GM12878 (cell line): ENCODE data around the gene FAM187B. TPM values are rescaled to one million over a fixed set of nuclear protein-coding genes. Genes with fewer than 3 reads are reported as not detected.

Source experiments
- ATAC-seq: fragments of 200-7000 bp; cut with Tn5 transposase; 3 replicates; pipeline ENCODE4 v1.9.1; 2020; ENCODE audit warnings: mild to moderate bottlenecking, moderate library complexity
- BruUV-seq: library from RNA; stranded (reverse); fragments of 400-500 nt; replicated peaks from 2 replicates; lab custom pipeline; 2021; lab: Mats Ljungman, UMichigan
- CTCF ChIA-PET: fragments of 300-600 bp; sonication (Branson Sonifier 250); formaldehyde crosslinking; extraction: SDS; loops from one replicate; lab custom pipeline; 2021; ENCODE audit warnings: inconsistent platforms; lab: Yijun Ruan, JAX
- POLR2A ChIA-PET: fragments of 350-600 bp; formaldehyde crosslinking; extraction: SDS; loops from one replicate; lab custom pipeline; 2021; ENCODE audit warnings: inconsistent platforms; lab: Charles Lee
- RAD21 ChIA-PET: fragments of 300-600 bp; sonication (Branson Sonifier 250); formaldehyde crosslinking; loops from one replicate; lab custom pipeline; 2023; ENCODE audit warnings: antibody characterized with exemption; ENCODE audit not compliant: unreplicated experiment; lab: Charles Lee
- SMC1A ChIA-PET: fragments of 300-600 bp; sonication (Branson Sonifier 250); formaldehyde crosslinking; loops from one replicate; lab custom pipeline; 2023; ENCODE audit not compliant: unreplicated experiment, uncharacterized antibody; lab: Charles Lee
- DNase-seq: peaks from one replicate; pipeline ENCODE4 v3.0.0-alpha.2; 2011; ENCODE audit warnings: low read depth, low spot score
- FAIRE-seq: peaks from 3 replicates; lab custom pipeline; 2011; peaks lifted over from hg19 to GRCh38; lab: Jason Lieb, UNC
- H2AFZ ChIP-seq: 2 replicates; pipeline ENCODE4 v1.6.0; 2011; ENCODE audit warnings: low read depth, low read length, control low read depth; ENCODE audit not compliant: control insufficient read depth
- H3K27ac ChIP-seq: 2 replicates; pipeline ENCODE4 v1.5.1; 2011; ENCODE audit warnings: control low read depth; ENCODE audit not compliant: control insufficient read depth, insufficient read depth
- H3K27me3 ChIP-seq, 2 experiments: replicated peaks in 1 of 2; 2 replicates each; pipeline versions ENCODE4 v1.6.0 to v1.6.1; 2011; ENCODE audit warnings: low read length in 1 of 2; ENCODE audit not compliant: control insufficient read depth in 2 of 2, insufficient read depth in 2 of 2
- H3K36me3 ChIP-seq, 2 experiments: 2 replicates each; pipeline ENCODE4 v1.5.1; 2011; ENCODE audit warnings: low read length in 1 of 2; ENCODE audit not compliant: control insufficient read depth in 2 of 2, insufficient read depth in 2 of 2
- H3K4me1 ChIP-seq: 2 replicates; pipeline ENCODE4 v1.6.1; 2011; ENCODE audit warnings: mild to moderate bottlenecking, low read length, moderate library complexity, mixed read lengths; ENCODE audit not compliant: control insufficient read depth, insufficient read depth
- H3K4me2 ChIP-seq: 2 replicates; pipeline ENCODE4 v1.6.0; 2011; ENCODE audit warnings: control low read depth; ENCODE audit not compliant: control insufficient read depth, insufficient read depth
- H3K4me3 ChIP-seq: fragments of 200-600 bp; sonication (generic); 2 replicates; pipeline ENCODE4 v1.5.1; 2016
- H3K79me2 ChIP-seq: 2 replicates; pipeline ENCODE4 v1.6.0; 2011; ENCODE audit warnings: low read length; ENCODE audit not compliant: control insufficient read depth, insufficient read depth
- H3K9ac ChIP-seq: 2 replicates; pipeline ENCODE4 v1.8.0; 2011; ENCODE audit warnings: low read length, control low read depth, mixed read lengths; ENCODE audit not compliant: control insufficient read depth, insufficient read depth
- H3K9me3 ChIP-seq: replicated peaks from 3 replicates; pipeline ENCODE4 v1.5.1; 2011; ENCODE audit warnings: mild to moderate bottlenecking, low read length; ENCODE audit not compliant: control insufficient read depth, insufficient read depth
- H4K20me1 ChIP-seq: 2 replicates; pipeline ENCODE4 v1.6.0; 2011; ENCODE audit not compliant: control insufficient read depth, insufficient read depth
- BCL11A ChIP-seq: IDR thresholded peaks from 2 replicates; pipeline ENCODE4 v1.6.1; 2011; ENCODE audit warnings: low read depth, low read length
- BRCA1 ChIP-seq: IDR thresholded peaks from 2 replicates; pipeline ENCODE4 v1.6.1; 2011; ENCODE audit warnings: low read depth, low read length, improper control_type of control experiment
- ESRRA ChIP-seq: IDR thresholded peaks from 2 replicates; pipeline ENCODE4 v1.6.1; 2012; ENCODE audit warnings: mild to moderate bottlenecking, low read length, improper control_type of control experiment
- GABPA ChIP-seq: IDR thresholded peaks from 2 replicates; pipeline ENCODE4 v1.6.1; 2014; ENCODE audit warnings: antibody characterized with exemption, low read depth, mild to moderate bottlenecking, inconsistent platforms
- HDGF ChIP-seq: fragments of 450-650 bp; IDR thresholded peaks from 2 replicates; pipeline ENCODE4 v1.6.1; 2016; ENCODE audit warnings: antibody characterized with exemption
- IRF4 ChIP-seq: IDR thresholded peaks from 2 replicates; pipeline ENCODE4 v1.6.1; 2011; ENCODE audit warnings: low read depth, low read length
- LARP7 ChIP-seq: fragments of 450-650 bp; IDR thresholded peaks from 2 replicates; pipeline ENCODE4 v1.6.1; 2017; ENCODE audit warnings: mild to moderate bottlenecking
- NR2C1 ChIP-seq: fragments of 450-650 bp; IDR thresholded peaks from 2 replicates; pipeline ENCODE4 v1.6.1; 2017; ENCODE audit warnings: antibody characterized with exemption, mild to moderate bottlenecking, moderate library complexity
- RAD51 ChIP-seq: fragments of 450-650 bp; IDR thresholded peaks from 2 replicates; pipeline ENCODE4 v1.6.1; 2016; ENCODE audit warnings: moderate library complexity, mild to moderate bottlenecking, inconsistent platforms
- RB1 ChIP-seq: fragments of 450-650 bp; formaldehyde crosslinking; IDR thresholded peaks from 2 replicates; pipeline ENCODE4 v1.6.1; 2017; ENCODE audit warnings: mild to moderate bottlenecking, borderline replicate concordance
- RUNX3 ChIP-seq: IDR thresholded peaks from 2 replicates; pipeline ENCODE4 v1.6.1; 2012; ENCODE audit warnings: low read length, inconsistent platforms
- SIX5 ChIP-seq: IDR thresholded peaks from 2 replicates; pipeline ENCODE4 v1.6.1; 2011; ENCODE audit warnings: mild to moderate bottlenecking, low read depth, low read length, moderate library complexity; ENCODE audit not compliant: severe bottlenecking
- SPI1 ChIP-seq: IDR thresholded peaks from 2 replicates; pipeline ENCODE4 v1.6.1; 2011; ENCODE audit warnings: low read depth, mild to moderate bottlenecking, low read length, moderate library complexity, borderline replicate concordance; ENCODE audit not compliant: insufficient read depth
- ZBED1 ChIP-seq: IDR thresholded peaks from 2 replicates; pipeline ENCODE4 v1.6.1; 2016; ENCODE audit warnings: borderline replicate concordance
- ZNF24 ChIP-seq: fragments of 450-650 bp; IDR thresholded peaks from 2 replicates; pipeline ENCODE4 v1.6.1; 2017; ENCODE audit warnings: antibody characterized with exemption, mild to moderate bottlenecking
- ZNF274 ChIP-seq: IDR thresholded peaks from one replicate; pipeline ENCODE4 v1.8.0; 2011; ENCODE audit not compliant: insufficient read length, insufficient read depth
- WGBS: methylation state at CpG from one replicate; pipeline ENCODE4 v1.1.6; 2016; ENCODE audit warnings: low lambda C conversion rate; ENCODE audit not compliant: insufficient replicate concordance, insufficient coverage; ENCODE audit errors: missing lambda C conversion rate; 5-methylcytosine and 5-hydroxymethylcytosine counted together
- in situ Hi-C: fragments of 300-500 bp; cut with MboI; formaldehyde crosslinking; loops from 9 replicates; pipeline ENCODE4 v1.14.3; 2018; ENCODE audit warnings: mixed read lengths
- intact Hi-C: fragments of 100-400 bp; cut with micrococcal nuclease; formaldehyde crosslinking; loops from one replicate; pipeline ENCODE4 v1.14.2; 2022; ENCODE audit not compliant: unreplicated experiment
- polyA plus RNA-seq, 11 experiments: library from polyadenylated mRNA; depleted of rRNA in 4 of 11; unstranded in 6 of 11; stranded (reverse) in 5 of 11; fragments of >200 nt; fragmentation: Nextera tagmentation in 4 of 11; fragmentation: Illumina TruSeq in 1 of 11; extraction: Ambion mirVana in 4 of 11; extraction: Trizol in 1 of 11; gene quantifications; 1 replicate in 1 of 11; 2 replicates in 10 of 11; pipeline versions ENCODE4 v1.2.1 to v1.2.3, GENCODE V29; 2011 to 2016; ENCODE audit warnings: inconsistent platforms in 2 of 11, missing spikeins in 2 of 11, low read depth in 1 of 11
- total RNA-seq, 4 experiments: library from RNA; depleted of rRNA in 3 of 4; stranded (reverse); fragments of >200 nt in 3 of 4; fragmentation: Illumina TruSeq in 1 of 4; extraction: Trizol in 1 of 4; gene quantifications; 2 replicates each; pipeline versions ENCODE4 v1.2.1 to v1.2.3, GENCODE V29; 2013 to 2021
- TF ChIP-seq, protein P1 (sequence below), 3 experiments: IDR thresholded peaks in 2 of 3; conservative IDR thresholded peaks in 1 of 3; 2 replicates each; pipeline ENCODE4 v1.5.1; 2011; ENCODE audit warnings: low read depth in 3 of 3, low read length in 3 of 3, mild to moderate bottlenecking in 3 of 3, control low read depth in 2 of 3, moderate library complexity in 2 of 3, inconsistent platforms in 1 of 3, mixed read lengths in 1 of 3; ENCODE audit not compliant: control insufficient read depth in 2 of 3, insufficient read depth in 1 of 3; ENCODE audit errors: extremely low read depth in 1 of 3
- TF ChIP-seq, protein P2 (sequence below): fragments of 450-650 bp; IDR thresholded peaks from 2 replicates; pipeline ENCODE4 v1.6.1; 2014; ENCODE audit warnings: mild to moderate bottlenecking
- TF ChIP-seq, protein P3 (sequence below): fragments of 450-650 bp; formaldehyde crosslinking; IDR thresholded peaks from 2 replicates; pipeline ENCODE4 v1.4.0; 2020; ENCODE audit warnings: mild to moderate bottlenecking, moderate library complexity

Gene FAM187B
- total and polyA plus RNA-seq, 10 of the 15 experiments (the other 5 are each of a cell fraction or from before 2014, with no cell fraction given) = 0.05 TPM; not detected in 9

DNA sequence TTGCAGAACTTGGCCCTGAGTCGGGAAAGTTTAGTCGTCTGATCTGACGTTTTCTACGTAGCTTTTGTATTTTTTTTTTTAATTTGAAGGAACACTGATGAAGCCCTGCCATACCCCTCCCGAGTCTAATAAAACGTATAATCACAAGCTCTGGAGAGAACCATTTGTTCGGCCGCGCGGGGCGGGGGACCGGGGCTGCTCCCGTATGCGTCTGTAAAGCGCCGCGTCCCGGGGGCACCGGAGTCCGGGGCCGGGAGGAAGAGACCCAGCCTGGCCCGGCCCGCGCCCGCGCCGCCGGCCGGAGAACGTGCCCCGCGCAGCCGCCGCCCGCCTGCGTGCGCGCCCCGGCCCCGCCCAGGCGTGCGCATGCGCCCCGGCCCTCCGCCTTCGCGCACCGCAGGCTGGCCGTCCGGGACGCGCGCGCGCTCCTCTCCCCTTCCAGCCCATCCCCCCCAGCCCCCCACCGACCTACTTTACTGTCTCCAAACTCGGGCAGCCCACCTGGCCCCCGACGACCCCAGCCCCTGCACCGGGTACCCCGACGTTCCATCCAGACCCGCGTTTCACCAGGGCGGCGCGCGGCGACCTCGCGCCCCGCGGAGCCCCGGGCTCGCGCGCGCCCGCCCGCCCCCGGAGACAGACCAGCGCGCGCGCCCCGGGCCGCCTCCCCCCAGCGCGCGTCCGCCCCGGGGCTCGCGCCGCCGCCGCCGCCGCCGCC lies 39.4 kb upstream of the FAM187B start:
- 1% methylated on average over 37 of the region's 100 CpGs for WGBS
- Histone ChIP-seq H3K9me3 (no peaks in the 10 kb centered on the region), H3K27ac (peak overlapping the region; percentile 96), H3K4me1 (peaks cover 17% of the 10 kb centered on the region), H3K4me3 (peak overlapping the region; percentile 82), H3K36me3 (peaks cover 15 to 28% of the 10 kb centered on the region in 2 experiments), H3K9ac (peak overlapping the region; percentile 98), H2AFZ (peak overlapping the region; percentile 60), H4K20me1 (no peaks in the 10 kb centered on the region), H3K4me2 (peak overlapping the region; percentile 92), H3K79me2 (peaks cover 32% of the 10 kb centered on the region), H3K27me3 (no peaks in the 10 kb centered on the region)
- ChIA-PET CTCF (interaction anchor here (0.6 kb wide), 1 partner anchor 322 kb away, joined by 4 read pairs; no protein-coding TSS in a partner anchor), RAD21 (interaction anchor here (0.6 to 1.3 kb wide), 6 partner anchors 31 to 201 kb away, joined by 3 to 9 read pairs (median 3); no protein-coding TSS in a partner anchor), SMC1A (no interaction called here), POLR2A (interaction anchor here (0.6 to 1.3 kb wide), 7 partner anchors 13 to 198 kb away, joined by 3 to 5 read pairs (median 3); no protein-coding TSS in a partner anchor)
- intact Hi-C loops = loop anchor here (5.0 to 10.0 kb wide), 2 partner anchors 79 to 227 kb away; partner anchors contain the start of genes FFAR1 and KRTDAP
- in situ Hi-C loops = no loop called here
- ATAC-seq (peak; percentile 66), DNase-seq (no peak), FAIRE-seq (peak; percentile 70)
- BruUV-seq = no TSS peak
- TF ChIP-seq RAD51 = no peak
- no peak; the same call in 1 of the 2 replicates for TF ChIP-seq RUNX3
- no peak for TF ChIP-seq ZBED1
- no peak for TF ChIP-seq SIX5
- TF ChIP-seq, protein P1, sequence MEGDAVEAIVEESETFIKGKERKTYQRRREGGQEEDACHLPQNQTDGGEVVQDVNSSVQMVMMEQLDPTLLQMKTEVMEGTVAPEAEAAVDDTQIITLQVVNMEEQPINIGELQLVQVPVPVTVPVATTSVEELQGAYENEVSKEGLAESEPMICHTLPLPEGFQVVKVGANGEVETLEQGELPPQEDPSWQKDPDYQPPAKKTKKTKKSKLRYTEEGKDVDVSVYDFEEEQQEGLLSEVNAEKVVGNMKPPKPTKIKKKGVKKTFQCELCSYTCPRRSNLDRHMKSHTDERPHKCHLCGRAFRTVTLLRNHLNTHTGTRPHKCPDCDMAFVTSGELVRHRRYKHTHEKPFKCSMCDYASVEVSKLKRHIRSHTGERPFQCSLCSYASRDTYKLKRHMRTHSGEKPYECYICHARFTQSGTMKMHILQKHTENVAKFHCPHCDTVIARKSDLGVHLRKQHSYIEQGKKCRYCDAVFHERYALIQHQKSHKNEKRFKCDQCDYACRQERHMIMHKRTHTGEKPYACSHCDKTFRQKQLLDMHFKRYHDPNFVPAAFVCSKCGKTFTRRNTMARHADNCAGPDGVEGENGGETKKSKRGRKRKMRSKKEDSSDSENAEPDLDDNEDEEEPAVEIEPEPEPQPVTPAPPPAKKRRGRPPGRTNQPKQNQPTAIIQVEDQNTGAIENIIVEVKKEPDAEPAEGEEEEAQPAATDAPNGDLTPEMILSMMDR (IDR thresholded peaks at IDR 0.05 in 2 of 3, conservative IDR thresholded peaks at IDR 0.05 in 1 of 3; ENCODE audit: control insufficient read depth in 2 of 3, extremely low read depth in 1 of 3, insufficient read depth in 1 of 3, low read depth in 3 of 3, low read length in 3 of 3) = no peak
- TF ChIP-seq GABPA = no peak
- no peak for TF ChIP-seq RB1
- TF ChIP-seq, protein P2, sequence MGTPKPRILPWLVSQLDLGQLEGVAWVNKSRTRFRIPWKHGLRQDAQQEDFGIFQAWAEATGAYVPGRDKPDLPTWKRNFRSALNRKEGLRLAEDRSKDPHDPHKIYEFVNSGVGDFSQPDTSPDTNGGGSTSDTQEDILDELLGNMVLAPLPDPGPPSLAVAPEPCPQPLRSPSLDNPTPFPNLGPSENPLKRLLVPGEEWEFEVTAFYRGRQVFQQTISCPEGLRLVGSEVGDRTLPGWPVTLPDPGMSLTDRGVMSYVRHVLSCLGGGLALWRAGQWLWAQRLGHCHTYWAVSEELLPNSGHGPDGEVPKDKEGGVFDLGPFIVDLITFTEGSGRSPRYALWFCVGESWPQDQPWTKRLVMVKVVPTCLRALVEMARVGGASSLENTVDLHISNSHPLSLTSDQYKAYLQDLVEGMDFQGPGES = no peak
- TF ChIP-seq BRCA1 = no peak
- no peak for TF ChIP-seq ZNF24
- TF ChIP-seq NR2C1 = no peak
- TF ChIP-seq ZNF274 = no peak
- TF ChIP-seq HDGF = 0 out of 2 replicates have a peak, but pooled peaks have one; percentile 15
- TF ChIP-seq LARP7 = no peak
- no peak for TF ChIP-seq BCL11A
- TF ChIP-seq, protein P3, sequence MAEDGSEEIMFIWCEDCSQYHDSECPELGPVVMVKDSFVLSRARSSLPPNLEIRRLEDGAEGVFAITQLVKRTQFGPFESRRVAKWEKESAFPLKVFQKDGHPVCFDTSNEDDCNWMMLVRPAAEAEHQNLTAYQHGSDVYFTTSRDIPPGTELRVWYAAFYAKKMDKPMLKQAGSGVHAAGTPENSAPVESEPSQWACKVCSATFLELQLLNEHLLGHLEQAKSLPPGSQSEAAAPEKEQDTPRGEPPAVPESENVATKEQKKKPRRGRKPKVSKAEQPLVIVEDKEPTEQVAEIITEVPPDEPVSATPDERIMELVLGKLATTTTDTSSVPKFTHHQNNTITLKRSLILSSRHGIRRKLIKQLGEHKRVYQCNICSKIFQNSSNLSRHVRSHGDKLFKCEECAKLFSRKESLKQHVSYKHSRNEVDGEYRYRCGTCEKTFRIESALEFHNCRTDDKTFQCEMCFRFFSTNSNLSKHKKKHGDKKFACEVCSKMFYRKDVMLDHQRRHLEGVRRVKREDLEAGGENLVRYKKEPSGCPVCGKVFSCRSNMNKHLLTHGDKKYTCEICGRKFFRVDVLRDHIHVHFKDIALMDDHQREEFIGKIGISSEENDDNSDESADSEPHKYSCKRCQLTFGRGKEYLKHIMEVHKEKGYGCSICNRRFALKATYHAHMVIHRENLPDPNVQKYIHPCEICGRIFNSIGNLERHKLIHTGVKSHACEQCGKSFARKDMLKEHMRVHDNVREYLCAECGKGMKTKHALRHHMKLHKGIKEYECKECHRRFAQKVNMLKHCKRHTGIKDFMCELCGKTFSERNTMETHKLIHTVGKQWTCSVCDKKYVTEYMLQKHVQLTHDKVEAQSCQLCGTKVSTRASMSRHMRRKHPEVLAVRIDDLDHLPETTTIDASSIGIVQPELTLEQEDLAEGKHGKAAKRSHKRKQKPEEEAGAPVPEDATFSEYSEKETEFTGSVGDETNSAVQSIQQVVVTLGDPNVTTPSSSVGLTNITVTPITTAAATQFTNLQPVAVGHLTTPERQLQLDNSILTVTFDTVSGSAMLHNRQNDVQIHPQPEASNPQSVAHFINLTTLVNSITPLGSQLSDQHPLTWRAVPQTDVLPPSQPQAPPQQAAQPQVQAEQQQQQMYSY (CRISPR knock-in tag) = no peak
- TF ChIP-seq ESRRA = no peak
- no peak for TF ChIP-seq SPI1
- no peak for TF ChIP-seq IRF4
